Cerebellar nuclear complex (tissue), 1 donor: ENCODE data around the gene ZMYND19.
"Not testable (repeated sequence)": the region's sequence is repeated elsewhere in the genome, so short reads cannot be mapped to it uniquely, and the experiment has no call there.

Experiments used
- DNase-seq, 2 experiments: peaks; one replicate each; lab custom pipeline; 2025; lab: John Stamatoyannopoulos, UW

ZMYND19 gene

GRCh38 chr9:137590469-137591383 lies at the start of gene ZMYND19:
ZMYND19 (minus strand) TSS chr9:137590512; CDS start chr9:137590263, 249 bp downstream.
- DNase-seq = peak in 1 of 2 experiments; percentile 18

- no peak for DNase-seq
Observed at GRCh38 chr9:137639303-137640051, 49.2 kb upstream of the ZMYND19 start.

GRCh38 chr9:137638680-137639079 lies 48.4 kb upstream of the ZMYND19 start:
- no peak for DNase-seq

GRCh38 chr9:137634016-137634415 lies 43.7 kb upstream of the ZMYND19 start:
- no peak for DNase-seq

DNA sequence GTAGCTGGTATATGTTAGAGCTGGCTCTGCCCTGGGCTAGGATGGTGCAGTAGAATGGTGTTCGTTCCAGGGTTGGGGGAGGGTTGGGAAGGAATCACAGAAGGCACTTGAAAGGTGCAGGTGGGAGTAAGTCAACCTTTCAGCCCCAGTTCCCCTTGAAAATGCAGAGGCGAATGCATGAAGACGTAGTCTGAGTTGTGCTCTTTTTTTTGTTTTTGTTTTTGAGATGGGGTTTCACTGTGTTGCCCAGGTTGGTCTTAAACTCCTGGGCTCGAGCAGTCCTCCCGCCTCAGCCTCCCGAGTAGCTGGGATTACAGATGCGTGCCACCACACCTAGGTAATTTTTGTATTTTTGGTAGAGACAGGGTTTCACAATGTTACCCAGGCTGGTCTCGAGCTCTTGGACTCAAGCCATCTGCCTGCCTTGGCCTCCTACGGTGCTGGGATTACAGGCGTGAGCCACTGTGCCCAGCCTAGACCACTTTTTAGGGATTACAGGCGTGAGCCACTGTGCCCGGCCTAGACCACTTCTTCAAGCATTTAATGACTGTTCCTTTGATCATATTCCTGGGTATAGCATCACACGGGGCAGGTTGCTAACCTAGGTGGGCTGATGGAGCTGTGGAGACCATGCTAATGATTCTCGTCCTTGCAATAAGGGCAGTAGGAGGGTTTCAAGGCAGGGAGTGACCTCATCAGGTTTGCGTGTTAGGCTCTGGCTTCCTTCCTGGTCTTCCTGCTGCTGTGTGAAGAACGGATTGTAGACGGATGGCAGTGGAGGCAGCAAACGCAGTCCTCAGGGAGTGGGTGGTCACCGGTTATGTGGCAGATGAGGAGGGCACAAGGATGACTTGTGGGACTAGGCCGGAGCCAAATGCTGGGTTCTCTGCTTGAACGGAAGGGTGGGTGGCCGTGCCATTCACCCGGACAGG lies 42.2 kb upstream of the ZMYND19 start:
- no peak for DNase-seq

GRCh38 chr9:137631345-137632229 lies 41.3 kb upstream of the ZMYND19 start:
- no peak for DNase-seq

- DNase-seq = no peak
Observed at GRCh38 chr9:137630679-137631078, 40.4 kb upstream of the ZMYND19 start.

GRCh38 chr9:137630126-137630525 lies 39.8 kb upstream of the ZMYND19 start:
- DNase-seq = no peak

DNA sequence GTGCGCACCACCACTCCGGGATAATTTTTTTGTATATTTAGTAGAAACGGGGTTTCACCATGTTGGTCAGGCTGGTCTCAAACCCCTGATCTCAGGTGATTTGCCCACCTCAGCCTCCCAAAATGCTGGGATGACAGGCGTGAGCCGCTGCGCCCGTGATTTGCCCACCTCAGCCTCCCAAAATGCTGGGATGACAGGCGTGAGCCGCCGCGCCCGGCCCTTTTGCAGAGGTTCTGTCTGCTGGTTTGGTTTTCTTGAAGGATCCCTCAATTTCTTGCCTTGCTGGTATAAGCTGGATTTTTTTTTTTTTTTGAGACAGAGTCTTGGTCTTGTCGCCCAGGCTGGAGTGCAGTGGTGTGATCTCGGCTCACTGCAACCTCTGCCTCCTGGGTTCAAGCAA lies 37.1 kb upstream of the ZMYND19 start:
- not testable (repeated sequence) for DNase-seq

GRCh38 chr9:137626464-137626863 lies 36.2 kb upstream of the ZMYND19 start:
- DNase-seq = no peak

DNA sequence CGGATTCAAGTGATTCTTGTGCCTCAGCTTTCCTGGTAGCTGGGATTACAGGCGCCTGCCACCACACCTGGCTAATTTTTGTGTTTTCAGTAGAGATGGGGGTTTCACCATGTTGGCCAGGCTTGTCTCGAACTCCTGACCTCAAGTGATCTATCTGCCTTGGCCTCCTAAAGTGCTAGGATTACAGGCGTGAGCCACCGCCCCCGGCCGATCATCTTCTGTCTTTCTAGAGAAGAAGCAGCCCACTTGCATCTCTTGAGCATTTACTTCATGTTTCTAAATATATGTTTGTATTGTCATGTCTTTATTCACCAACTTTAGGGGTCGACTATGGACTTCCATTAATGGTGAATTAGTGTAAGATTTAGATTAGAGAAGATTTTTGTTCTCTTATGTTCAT lies 31.9 kb upstream of the ZMYND19 start:
- DNase-seq = not testable (repeated sequence)

DNA sequence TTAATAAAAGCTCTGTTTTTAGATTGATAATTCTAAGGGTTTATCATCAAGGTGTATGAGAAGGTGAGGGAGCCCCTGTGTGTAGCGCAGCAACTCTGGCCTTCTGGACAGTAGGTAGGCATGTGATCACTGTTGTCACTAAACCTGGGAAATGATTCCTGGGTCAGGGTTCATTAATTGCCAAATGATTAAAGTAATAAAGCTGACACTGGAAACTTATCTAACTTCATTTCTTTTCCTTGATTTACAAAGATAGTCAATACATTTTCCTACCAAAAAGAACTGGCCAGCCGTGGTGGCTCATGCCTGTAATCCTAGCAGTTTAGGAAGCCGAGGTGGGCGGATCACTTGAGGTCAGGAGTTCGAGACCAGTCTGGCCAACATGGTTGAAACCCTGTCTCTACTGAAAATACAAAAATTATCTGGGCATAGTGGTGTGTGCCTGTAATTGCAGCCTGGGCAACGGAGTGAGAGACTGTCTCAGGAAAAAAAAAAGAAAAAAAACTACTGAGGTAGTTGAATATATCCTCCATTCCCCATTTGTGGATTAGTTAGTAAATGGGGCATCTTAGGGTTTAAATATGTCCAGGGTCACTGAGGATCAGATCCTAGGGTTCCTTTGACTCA lies 30.9 kb upstream of the ZMYND19 start:
- DNase-seq = no peak

GRCh38 chr9:137620581-137620980 lies 30.3 kb upstream of the ZMYND19 start:
- DNase-seq = no peak

GRCh38 chr9:137620048-137620405 lies 29.7 kb upstream of the ZMYND19 start:
- no peak for DNase-seq

- no peak for DNase-seq
Observed at GRCh38 chr9:137619240-137620047, 29.1 kb upstream of the ZMYND19 start.

- DNase-seq = no peak
Observed at GRCh38 chr9:137618105-137619067, 28.1 kb upstream of the ZMYND19 start, which contains the start of gene EHMT1. EHMT1 (plus strand) TSS chr9:137619005; CDS start chr9:137619029, 24 bp downstream.

- DNase-seq = no peak
Observed at GRCh38 chr9:137615387-137615871, 25.1 kb upstream of the ZMYND19 start.
